OCI-M2 (cell line): ENCODE measurements around the gene TPCN2.

Experiments
- DNase-seq: peaks from one replicate; lab custom pipeline; 2025; ENCODE audit not compliant: unreplicated experiment; lab: John Stamatoyannopoulos, UW

The TPCN2 gene

GRCh38 chr11:69010361-69010891, 38.3 kb upstream of the TPCN2 start:
- DNase-seq, result no peak

GRCh38 chr11:69010964-69011623, 37.6 kb upstream of the TPCN2 start:
- no peak for DNase-seq

DNA sequence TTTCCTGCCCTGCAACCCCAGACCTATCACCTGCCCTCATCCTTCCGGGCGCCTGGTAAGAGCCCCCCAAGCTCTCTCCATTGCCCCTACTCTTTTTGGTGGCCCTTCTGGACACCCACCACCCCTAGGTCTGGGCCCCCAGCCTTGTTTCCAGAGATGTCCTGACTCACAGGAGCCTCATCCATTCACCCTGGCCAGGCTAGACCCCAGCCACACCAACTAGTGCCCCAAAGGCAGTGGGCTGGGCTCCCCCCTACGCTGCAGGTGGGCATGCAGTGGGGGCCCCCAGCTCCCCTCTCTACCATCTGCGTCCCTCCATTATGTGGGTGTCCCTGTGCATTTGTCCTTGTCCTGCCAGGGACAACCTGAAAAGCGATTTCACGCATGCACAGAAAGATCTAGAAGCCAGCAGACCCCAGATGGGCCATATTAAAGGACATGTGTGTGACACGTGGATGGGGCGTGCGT, 37.1 kb upstream of the TPCN2 start:
- no peak for DNase-seq

DNA sequence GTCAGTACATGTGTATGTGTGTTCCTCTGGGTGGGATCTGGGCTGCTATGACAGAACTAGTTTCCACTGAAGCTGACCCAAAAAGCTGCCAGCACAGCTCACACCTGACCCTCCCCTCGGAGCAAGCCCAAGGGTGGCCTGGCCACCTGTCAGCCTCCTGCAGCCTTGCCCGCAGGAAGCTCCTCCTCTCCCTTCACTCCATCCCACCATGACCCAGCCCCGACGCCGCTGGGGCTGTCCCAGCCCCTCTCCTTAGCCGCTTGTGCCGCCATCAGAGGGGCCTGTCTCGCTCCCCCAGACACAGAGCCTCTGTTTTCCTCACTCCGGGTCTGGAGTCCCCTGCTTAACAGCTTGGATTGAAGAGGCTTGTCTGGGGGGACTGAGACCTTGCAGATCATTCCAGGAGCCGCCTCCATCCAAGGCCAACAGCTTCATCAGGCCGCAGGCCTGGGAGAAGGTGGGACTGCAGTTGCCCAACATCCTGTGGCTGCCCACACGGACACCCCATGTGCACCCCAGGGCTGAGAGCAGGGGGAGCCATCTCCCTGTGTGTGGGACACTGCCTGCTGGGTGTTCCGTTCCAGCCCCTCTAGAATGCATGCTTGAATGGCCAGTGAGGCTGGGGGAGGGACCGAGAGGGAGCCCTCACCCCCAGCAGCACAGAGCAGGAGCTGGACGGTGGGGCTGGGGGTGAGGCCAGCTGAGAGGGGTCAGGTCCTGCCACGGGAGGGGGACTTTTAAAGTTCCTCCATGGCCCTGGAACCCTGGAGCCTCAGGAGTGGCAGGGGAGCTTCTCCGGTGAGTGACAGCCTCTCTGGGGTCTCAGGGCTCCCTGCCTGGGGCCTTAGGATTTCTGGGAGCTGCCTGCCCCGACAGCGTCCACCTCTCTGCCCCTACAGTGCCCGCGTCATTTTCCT, 36.4 kb upstream of the TPCN2 start:
- no peak for DNase-seq

- DNase-seq, result no peak
Observed at GRCh38 chr11:69013009-69013951, 35.5 kb upstream of the TPCN2 start, which contains the start of gene MRGPRF. TSS of gene MRGPRF (minus strand) at chr11:69013246. CDS start at chr11:69009901, 3,345 bp downstream.

DNA sequence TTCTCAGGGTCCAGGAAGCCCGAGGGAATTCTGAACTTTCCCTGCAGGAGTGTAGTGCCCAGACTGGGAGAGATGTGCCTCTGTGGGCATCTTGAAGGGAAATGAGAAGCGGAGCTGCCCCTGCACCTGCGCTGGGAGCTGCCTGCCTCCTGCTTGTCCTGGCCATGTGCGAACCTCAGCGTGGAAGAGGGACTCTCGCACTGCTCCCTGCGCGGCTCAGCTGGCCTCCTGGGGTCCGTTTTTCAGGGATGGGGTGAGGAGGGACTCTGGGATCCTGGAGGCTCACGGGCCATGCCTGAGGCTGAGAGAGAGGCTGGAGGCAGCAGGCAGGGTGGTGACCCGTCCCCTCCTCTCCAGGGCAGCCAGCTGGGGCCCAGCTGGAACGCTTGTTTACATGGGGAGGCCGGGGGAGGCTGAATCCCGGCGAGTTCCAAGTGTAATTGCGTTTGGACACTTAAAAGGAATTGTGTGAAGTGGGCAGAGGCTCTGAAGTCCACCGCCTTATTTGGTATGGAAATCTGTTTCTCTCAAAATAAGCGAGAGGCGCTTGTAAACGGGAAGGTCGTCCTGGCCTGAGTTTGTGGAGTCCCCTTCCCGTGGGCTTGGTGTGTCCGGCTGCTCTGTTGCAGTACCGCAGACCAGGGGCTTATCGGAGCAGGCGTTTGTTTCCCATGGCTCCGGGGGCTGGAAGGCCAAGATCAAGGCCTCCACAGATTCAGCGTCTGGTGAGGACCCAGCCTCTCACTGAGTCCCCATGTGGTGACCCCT, 34.5 kb upstream of the TPCN2 start:
- no peak for DNase-seq

GRCh38 chr11:69014898-69015549, 33.7 kb upstream of the TPCN2 start:
- DNase-seq, result no peak

GRCh38 chr11:69017951-69018350, 30.8 kb upstream of the TPCN2 start:
- no peak for DNase-seq

DNA sequence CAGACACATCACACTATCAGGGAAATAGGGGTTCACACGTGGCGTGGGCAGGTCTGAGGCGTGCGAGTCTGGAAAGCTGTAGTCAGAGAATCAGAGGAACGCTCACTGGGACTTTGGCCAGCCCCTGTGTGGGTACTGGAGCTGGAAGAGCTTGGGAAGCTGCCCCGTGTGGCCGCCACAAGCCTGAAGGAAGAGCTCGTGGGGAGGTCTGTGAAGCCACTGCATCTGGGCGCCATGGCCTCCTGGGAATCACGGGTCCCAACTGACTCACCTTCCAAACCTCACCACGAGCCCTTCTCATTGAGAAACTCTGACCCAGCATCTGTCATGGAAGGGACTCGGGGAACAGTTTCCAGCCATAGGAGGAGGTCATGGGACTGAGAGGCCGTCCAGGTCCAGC, 29.8 kb upstream of the TPCN2 start:
- DNase-seq, result no peak

GRCh38 chr11:69022260-69022659, 26.5 kb upstream of the TPCN2 start:
- DNase-seq, result no peak

DNA sequence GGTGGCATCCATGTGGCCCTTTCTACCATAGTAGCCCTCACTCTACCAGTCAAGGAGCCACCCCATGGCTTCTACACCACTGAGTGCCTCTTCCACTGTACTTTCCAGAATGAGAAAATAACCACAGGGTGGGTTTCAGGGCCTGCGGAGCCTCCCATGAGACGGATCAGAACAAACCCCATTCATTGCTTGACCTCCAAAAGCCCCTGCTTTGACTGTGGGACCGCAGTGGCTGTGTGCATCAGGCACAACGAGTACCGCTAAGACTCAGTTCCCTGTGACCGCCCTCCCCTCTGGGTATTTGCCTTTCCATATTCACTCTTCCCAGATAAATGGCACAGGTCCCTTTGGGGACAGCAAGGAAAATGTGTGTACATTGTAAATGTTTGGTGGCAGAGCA, 24.2 kb upstream of the TPCN2 start:
- no peak for DNase-seq

DNA sequence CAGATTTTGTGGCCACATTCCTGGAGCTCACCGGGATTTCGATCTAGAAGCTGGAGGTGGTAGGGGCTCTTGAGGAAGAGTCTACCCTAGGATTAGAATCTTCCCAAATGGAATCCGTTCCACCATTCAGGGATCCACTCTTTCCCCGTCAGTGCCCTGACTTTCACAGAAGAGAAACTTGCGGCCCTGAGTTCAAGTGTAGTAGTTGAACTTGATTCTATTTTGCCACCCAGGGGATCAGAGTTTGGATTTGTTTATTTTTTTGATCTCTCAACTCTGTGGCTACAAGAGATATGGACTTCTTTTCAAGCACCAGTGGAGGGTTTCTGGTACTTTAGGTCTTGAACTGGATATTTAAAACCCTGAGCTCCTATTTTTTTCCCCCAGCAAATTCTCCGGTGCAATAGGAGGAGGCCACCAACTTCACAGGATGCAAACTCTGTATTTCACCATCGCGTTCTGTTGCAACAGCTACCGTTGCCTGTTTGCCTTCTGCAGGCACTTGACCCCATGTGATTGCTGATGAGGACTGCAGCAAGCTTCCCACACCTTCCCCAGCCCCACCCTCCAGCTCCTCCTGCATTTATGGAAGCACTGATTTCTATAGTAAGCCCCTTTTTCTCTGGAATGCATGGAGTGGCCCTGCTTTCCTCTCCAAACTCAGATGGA, 20.9 kb upstream of the TPCN2 start:
- DNase-seq, result no peak

- no peak for DNase-seq
Observed at GRCh38 chr11:69030301-69030700, 18.4 kb upstream of the TPCN2 start.

DNA sequence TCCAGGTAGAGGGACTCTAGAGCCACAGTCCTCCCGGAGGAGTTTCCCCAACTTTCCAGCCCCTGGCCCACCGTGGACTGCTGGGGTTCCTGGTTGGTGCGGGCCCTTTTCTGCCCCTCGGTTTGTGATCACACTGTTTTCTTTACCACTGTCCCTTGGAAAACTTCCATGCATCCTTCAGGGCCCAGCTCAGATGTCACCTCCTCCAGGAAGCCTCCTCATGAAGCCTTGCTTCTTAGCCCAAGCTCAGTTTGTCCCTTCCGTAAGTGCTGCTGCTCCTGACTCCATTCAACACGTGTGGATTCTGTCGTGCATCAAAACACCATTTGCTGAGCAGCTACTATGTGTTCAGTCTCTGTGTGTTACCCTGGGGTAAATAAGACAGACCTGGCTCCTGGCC, 15.9 kb upstream of the TPCN2 start:
- no peak for DNase-seq

- no peak for DNase-seq
Observed at GRCh38 chr11:69033431-69033830, 15.3 kb upstream of the TPCN2 start.

DNA sequence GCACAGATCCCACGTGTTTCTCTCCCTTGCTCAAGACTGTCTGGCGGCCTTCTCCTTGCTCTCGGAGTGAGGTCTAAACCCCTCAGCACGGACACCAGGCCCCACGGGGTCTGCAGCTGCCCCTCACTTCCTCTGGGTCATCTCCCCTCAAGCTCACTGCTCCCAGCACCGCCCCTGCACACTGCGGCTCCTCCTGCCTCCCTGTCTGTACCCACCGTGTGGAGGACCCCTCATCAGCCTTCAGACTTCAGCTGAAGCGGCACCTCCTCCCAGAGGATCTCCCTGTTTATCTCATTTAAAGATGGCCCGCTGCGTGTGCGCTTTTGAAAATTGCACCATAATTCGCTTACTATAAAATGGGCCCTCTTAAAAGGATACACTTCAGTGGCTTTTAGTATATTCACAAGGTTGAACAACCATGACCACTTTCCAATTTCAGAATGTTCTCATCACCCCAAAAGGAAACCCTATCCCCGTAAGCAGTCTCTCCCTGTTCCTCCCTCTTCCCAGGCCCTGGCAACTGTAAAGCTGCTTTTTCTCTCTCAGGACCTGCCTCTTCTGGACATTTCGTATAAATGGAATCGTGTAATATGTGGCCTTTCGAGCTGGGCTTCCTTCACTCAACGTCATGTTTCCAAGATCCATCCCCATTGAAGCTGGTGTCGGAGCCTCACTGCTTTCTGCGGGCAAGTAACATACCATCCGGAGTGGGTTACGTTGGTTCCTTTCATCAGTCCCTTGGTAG, 14.4 kb upstream of the TPCN2 start:
- DNase-seq, result no peak

- DNase-seq, result no peak
Observed at GRCh38 chr11:69035150-69035945, 13.4 kb upstream of the TPCN2 start.

DNA sequence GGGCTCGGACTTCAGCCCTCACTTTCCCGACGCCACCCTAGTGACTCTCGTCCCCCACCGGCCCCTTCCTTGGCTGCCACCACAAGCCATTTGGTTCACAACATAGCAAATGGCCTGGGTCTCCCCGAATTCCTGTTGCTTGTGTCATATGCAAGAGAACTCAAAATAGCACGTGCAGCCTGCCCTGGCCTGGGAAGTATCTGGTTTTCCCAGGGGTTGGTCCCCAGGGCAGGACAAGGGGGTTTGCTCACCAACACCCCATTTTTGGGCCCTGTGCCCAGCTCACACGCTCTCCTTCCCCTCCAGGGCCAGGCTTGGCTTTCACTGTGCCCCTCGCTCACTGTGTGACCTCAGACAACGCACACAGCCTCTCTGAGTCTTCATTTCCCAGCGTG, 12.8 kb upstream of the TPCN2 start:
- DNase-seq, result no peak
